ENCODE measurements around the gene OVOL3.
"Not testable (repeated sequence)": the region's sequence is repeated elsewhere in the genome, so short reads cannot be mapped to it uniquely, and the experiment has no call there.

OVOL3 gene

GRCh38 chr19:36110487-36111199 lies at the start of gene OVOL3:
Gene OVOL3, plus strand, starts transcription at chr19:36111143. Its CDS starts 60 bp downstream, at chr19:36111203.
- DNase-seq: no peak

- DNase-seq: no peak
Measured at GRCh38 chr19:36061367-36061766, 49.6 kb upstream of the OVOL3 start.

GRCh38 chr19:36064826-36065225 lies 46.1 kb upstream of the OVOL3 start:
- DNase-seq: no peak

GRCh38 chr19:36067681-36068080 lies 43.3 kb upstream of the OVOL3 start:
- no peak for DNase-seq

- DNase-seq: not testable (repeated sequence)
Measured at GRCh38 chr19:36068810-36069499, 42.0 kb upstream of the OVOL3 start.

- DNase-seq: no peak
Measured at GRCh38 chr19:36072081-36072480, 38.9 kb upstream of the OVOL3 start.

GRCh38 chr19:36073121-36073876 lies 37.6 kb upstream of the OVOL3 start:
- DNase-seq: no peak

- DNase-seq: no peak
Measured at GRCh38 chr19:36079389-36079945, 31.5 kb upstream of the OVOL3 start.

GRCh38 chr19:36081385-36081784 lies 29.6 kb upstream of the OVOL3 start:
- DNase-seq: no peak

GRCh38 chr19:36081894-36082293 lies 29.0 kb upstream of the OVOL3 start:
- DNase-seq: no peak

- no peak for DNase-seq
Measured at GRCh38 chr19:36082916-36083315, 28.0 kb upstream of the OVOL3 start.

GRCh38 chr19:36084231-36085009 lies 26.5 kb upstream of the OVOL3 start:
- no peak for DNase-seq

GRCh38 chr19:36086326-36086725 lies 24.6 kb upstream of the OVOL3 start:
- DNase-seq: no peak

- DNase-seq: no peak
Measured at GRCh38 chr19:36089847-36090246, 21.1 kb upstream of the OVOL3 start.

GRCh38 chr19:36090910-36091695 lies 19.8 kb upstream of the OVOL3 start:
- DNase-seq: no peak

- DNase-seq: no peak
Measured at GRCh38 chr19:36092566-36092965, 18.4 kb upstream of the OVOL3 start.

GRCh38 chr19:36093146-36093662 lies 17.7 kb upstream of the OVOL3 start:
- DNase-seq: peak; percentile 60 to 62

- DNase-seq: no peak
Measured at GRCh38 chr19:36093687-36094086, 17.3 kb upstream of the OVOL3 start.

GRCh38 chr19:36097036-36097435 lies 13.9 kb upstream of the OVOL3 start:
- no peak for DNase-seq

- no peak for DNase-seq
Measured at GRCh38 chr19:36099166-36099785, 11.7 kb upstream of the OVOL3 start.

GRCh38 chr19:36100476-36100875 lies 10.5 kb upstream of the OVOL3 start:
- no peak for DNase-seq
